Mesothelial cell of epicardium (in vitro differentiated cells): ENCODE results near the gene CTSL. TPM values are rescaled to one million over a fixed set of nuclear protein-coding genes. Genes with fewer than 3 reads are reported as not detected.

ENCODE experiments used
- DNase-seq, 2 experiments: peaks; one replicate each; pipeline ENCODE4 v3.0.0; 2021; ENCODE audit warnings: low spot score in 2 of 2; ENCODE audit not compliant: unreplicated experiment in 2 of 2
- H3K27ac Mint-ChIP-seq: 2 replicates; pipeline ENCODE4 v1.8.0; 2021; ENCODE audit warnings: mixed read lengths
- H3K27me3 Mint-ChIP-seq: 2 replicates; pipeline ENCODE4 v1.8.0; 2021; ENCODE audit warnings: low read depth, mixed read lengths
- H3K36me3 Mint-ChIP-seq: 2 replicates; pipeline ENCODE4 v1.8.0; 2021; ENCODE audit warnings: mixed read lengths
- H3K4me1 Mint-ChIP-seq: 2 replicates; pipeline ENCODE4 v1.8.0; 2021; ENCODE audit warnings: mixed read lengths
- H3K4me3 Mint-ChIP-seq: 2 replicates; pipeline ENCODE4 v1.8.0; 2021; ENCODE audit warnings: mild to moderate bottlenecking, moderate library complexity, mixed read lengths
- H3K9me3 Mint-ChIP-seq: 2 replicates; pipeline ENCODE4 v1.8.0; 2021; ENCODE audit warnings: mixed read lengths
- CTCF ChIP-seq: fragments of 200-600 bp; sonication (generic); IDR thresholded peaks from one replicate; pipeline ENCODE4 v1.5.0; 2021; ENCODE audit warnings: antibody characterized with exemption; ENCODE audit not compliant: unreplicated experiment
- total RNA-seq: library from RNA; stranded (reverse); gene quantifications from 3 replicates; pipeline ENCODE4 v1.2.1, GENCODE V29; 2021

The CTSL gene
- total RNA-seq, 1 donor from 2014 or later = 85.9 TPM

GRCh38 chr9:87733273-87734052, 7.5 kb downstream of the CTSL start:
- no peaks in the 10 kb centered on the region for H3K27me3 Mint-ChIP-seq
- peaks cover 8% of the 10 kb centered on the region for H3K4me1 Mint-ChIP-seq
- H3K27ac Mint-ChIP-seq = no peak overlapping the region
- no peak for TF ChIP-seq CTCF
- DNase-seq = no peak
- H3K36me3 Mint-ChIP-seq = peaks cover 14% of the 10 kb centered on the region
- no peak overlapping the region for H3K4me3 Mint-ChIP-seq
- H3K9me3 Mint-ChIP-seq = peaks cover 13% of the 10 kb centered on the region

GRCh38 chr9:87734106-87734505, 8.2 kb downstream of the CTSL start:
- no peak for TF ChIP-seq CTCF
- H3K9me3 Mint-ChIP-seq = peaks cover 13% of the 10 kb centered on the region
- no peak overlapping the region for H3K4me3 Mint-ChIP-seq
- H3K4me1 Mint-ChIP-seq = peaks cover 3% of the 10 kb centered on the region
- no peaks in the 10 kb centered on the region for H3K27me3 Mint-ChIP-seq
- no peak overlapping the region for H3K27ac Mint-ChIP-seq
- H3K36me3 Mint-ChIP-seq = peaks cover 11% of the 10 kb centered on the region
- no peak for DNase-seq

- no peak for TF ChIP-seq CTCF
Measured at GRCh38 chr9:87739546-87739945, 13.6 kb downstream of the CTSL start.

GRCh38 chr9:87740209-87740608, 14.3 kb downstream of the CTSL start:
- no peak for DNase-seq
- Mint-ChIP-seq H3K9me3 (peaks cover 33% of the 10 kb centered on the region), H3K4me1 (peaks cover 5% of the 10 kb centered on the region), H3K4me3 (no peak overlapping the region), H3K27ac (no peak overlapping the region), H3K27me3 (no peaks in the 10 kb centered on the region), H3K36me3 (peaks cover 1% of the 10 kb centered on the region)
- TF ChIP-seq CTCF = no peak

More at GRCh38 chr9:87739546-87739945, 13.6 kb downstream of the CTSL start:
- H3K9me3 Mint-ChIP-seq = peaks cover 33% of the 10 kb centered on the region
- no peak for DNase-seq
- no peaks in the 10 kb centered on the region for H3K27me3 Mint-ChIP-seq
- peaks cover 1% of the 10 kb centered on the region for H3K36me3 Mint-ChIP-seq
- H3K27ac Mint-ChIP-seq = no peak overlapping the region
- H3K4me3 Mint-ChIP-seq = no peak overlapping the region
- H3K4me1 Mint-ChIP-seq = peaks cover 5% of the 10 kb centered on the region

GRCh38 chr9:87741326-87741725, 15.4 kb downstream of the CTSL start:
- peaks cover 29% of the 10 kb centered on the region for H3K9me3 Mint-ChIP-seq

More at GRCh38 chr9:87741326-87741725, 15.4 kb downstream of the CTSL start:
- Mint-ChIP-seq H3K27me3 (no peaks in the 10 kb centered on the region), H3K4me1 (peaks cover 5% of the 10 kb centered on the region), H3K27ac (no peak overlapping the region), H3K36me3 (peaks cover 1% of the 10 kb centered on the region), H3K4me3 (no peak overlapping the region)
- no peak for TF ChIP-seq CTCF
- no peak for DNase-seq
